H54 (cell line): ENCODE measurements around the gene RGS17.

ENCODE experiments used
- DNase-seq: peaks from one replicate; pipeline ENCODE4 v3.0.0; 2011; ENCODE audit warnings: low spot score, mixed read lengths; ENCODE audit not compliant: insufficient read length
- FAIRE-seq: peaks from 3 replicates; lab custom pipeline; 2011; peaks lifted over from hg19 to GRCh38; lab: Jason Lieb, UNC
- POLR2A ChIP-seq: IDR thresholded peaks from 2 replicates; pipeline ENCODE4 v1.6.1; 2011; ENCODE audit warnings: low read depth, mild to moderate bottlenecking, low read length

RGS17 gene

DNA sequence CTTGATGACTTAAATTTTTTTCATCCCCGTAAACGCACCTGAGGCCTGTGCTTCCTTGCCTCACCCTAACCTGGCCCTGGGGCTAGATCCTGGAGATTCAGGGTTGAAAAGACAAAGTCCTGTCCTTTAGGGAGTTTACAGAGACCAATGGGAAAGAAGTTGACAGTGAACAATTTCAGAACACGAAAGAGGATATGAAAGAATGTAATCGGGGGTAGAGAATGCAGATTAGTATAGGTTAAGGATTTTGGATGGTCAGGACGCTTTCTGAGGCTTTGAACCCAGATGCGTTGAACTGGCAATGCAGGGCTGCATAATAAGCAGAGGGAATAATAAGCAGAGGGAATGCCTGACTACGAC, 146.6 kb downstream of the RGS17 start:
- DNase-seq (no peak), FAIRE-seq (no peak)
- no peak for TF ChIP-seq POLR2A

DNA sequence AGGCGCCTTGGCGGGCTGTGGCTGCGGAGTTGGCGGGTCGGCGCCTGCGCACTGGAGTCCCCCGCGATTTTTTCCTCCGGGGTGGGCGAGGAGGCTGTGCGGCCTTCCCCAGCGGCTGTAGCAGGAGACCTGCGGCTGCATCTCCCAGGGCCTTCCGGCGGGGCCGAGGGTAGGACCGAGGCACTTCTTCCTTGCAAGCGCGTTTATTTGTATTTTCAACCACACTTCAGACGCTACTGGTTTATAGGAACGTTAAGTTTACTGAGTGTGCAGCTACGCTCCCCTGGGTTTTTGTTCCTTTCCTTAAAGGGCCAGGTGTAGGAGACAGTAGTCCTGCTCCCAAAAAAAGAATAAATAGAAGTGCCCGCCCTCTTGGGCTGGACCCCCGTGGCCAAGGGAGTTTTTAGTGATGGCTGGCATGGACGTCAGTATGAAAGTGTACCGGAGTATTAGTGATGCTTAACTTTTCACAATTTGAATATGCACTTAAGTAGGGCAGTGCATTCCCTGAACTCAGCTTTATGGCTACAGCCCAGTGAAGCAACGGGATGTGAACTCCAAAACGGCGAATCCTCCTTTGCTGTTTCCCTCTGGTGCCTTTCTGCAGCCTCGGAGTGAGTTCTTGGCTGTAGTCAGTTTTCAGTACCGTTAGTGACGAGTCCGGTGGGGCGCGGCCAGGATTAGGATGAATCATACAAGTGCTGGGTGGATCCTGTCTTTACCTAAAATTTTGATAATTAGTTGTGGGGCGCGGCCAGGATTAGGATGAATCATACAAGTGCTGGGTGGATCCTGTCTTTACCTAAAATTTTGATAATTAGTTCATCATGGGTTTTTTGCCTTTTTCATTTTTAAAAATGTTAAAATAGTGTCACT, 147.2 kb downstream of the RGS17 start:
- DNase-seq (peak; percentile 58), FAIRE-seq (peak; percentile 80)
- TF ChIP-seq POLR2A: peak; percentile 84

DNA sequence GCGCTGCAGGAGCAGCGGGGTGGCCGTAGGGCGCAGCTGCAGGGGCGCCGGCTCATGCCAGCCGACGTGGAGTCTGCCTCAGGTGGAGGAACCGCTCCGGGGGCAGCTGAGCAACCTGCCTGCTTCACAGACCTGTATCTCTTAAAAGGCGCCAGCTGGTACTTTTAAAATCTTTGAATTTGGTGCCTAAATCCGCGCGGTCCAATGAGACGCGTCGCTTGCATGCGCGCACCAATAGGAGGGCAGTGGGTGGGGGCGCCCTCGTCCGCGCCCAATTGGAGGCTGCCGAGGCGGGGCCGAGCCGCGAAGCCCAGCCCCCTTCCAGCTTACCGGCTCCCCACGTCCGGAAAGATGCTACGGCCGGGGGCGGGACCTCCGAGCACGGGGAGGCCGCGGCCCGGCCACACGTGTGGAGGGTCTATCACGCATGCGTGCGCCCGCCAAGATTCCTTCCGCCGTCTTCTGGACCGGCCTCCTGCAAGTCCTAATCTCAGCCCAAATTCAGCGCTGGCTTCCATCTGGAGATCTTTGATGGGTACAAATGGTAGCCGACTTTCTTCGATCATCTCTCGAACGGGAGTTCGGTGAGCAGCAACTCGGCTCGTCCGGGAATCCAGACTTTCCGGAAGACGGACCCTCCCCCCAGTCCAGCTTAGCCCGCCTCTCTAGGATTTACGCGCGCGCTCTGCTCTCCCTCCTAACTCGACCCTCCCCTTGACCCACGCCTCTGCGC, 148.0 kb downstream of the RGS17 start, which contains the start of gene FBXO5:
Gene FBXO5, minus strand, starts transcription at position 138 of the 733 bp plus-strand sequence. Its CDS starts 82 bp downstream, at position 56.
- peak; percentile 87 for TF ChIP-seq POLR2A
- FAIRE-seq (no peak), DNase-seq (peak; percentile 57)

DNA sequence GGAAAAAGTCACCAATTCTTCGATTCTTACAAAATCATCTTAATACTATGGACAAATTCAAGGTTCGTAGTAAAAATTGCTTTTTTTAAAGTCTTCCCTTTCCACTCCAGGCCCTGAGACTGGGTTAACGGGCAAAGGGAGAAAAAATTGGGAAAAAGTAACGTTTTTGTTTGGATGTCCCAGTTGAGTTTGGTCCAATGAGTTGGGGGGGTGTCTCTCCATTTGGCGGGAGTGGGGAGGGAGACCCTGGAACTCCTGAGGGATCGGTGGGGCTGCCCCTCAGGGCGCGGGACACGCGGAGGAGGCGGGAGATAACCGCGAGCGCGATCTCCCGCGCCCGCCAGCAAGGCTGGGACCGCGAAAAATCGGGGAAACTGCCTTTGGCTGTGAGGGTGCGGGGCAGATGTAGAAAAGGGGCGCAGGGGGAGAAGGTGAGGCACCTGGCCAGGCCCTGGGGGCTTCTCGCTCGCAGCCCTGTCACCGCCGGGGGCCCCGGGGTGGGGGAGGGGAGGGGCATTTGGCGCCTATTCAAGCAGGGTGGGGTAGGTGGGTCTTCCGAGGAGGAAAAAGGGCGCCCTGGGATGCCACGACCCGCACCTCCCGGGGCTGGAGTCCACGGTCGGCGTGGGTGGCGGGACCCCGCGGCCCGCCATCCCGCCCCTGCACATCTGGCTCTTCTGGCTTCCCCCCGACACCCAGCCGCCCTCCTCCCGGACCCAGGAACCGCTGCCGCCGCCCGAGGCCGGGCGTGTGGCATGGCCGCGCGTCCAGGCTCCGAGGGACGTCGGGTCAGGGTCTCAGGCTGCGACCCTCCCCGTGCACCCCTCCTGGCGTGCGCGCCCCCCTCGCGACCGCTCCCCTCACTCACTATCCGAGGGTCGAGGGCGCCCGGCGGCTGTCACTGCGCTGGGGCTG, 148.8 kb downstream of the RGS17 start:
- TF ChIP-seq POLR2A: no peak
- DNase-seq (no peak), FAIRE-seq (no peak)

DNA sequence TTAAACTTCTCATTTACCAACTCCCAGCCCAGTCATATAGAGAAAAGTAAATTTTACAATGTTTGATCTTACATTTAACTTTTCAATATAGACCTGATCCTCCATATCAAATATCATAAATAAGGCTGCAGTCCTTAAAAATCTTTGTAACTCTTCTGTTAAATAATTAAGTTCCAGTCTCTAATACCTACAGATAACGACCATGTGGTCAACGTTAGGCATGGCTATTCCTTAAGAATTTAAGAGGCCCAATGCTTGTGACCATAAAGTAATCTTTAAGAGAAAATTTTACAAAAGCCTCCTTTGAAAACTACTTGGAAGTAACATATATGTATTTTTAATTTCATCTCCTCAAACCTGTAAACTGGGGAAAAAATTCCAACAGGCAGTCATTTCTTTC, 149.9 kb downstream of the RGS17 start:
- no peak for TF ChIP-seq POLR2A
- DNase-seq: no peak
- no peak for FAIRE-seq

DNA sequence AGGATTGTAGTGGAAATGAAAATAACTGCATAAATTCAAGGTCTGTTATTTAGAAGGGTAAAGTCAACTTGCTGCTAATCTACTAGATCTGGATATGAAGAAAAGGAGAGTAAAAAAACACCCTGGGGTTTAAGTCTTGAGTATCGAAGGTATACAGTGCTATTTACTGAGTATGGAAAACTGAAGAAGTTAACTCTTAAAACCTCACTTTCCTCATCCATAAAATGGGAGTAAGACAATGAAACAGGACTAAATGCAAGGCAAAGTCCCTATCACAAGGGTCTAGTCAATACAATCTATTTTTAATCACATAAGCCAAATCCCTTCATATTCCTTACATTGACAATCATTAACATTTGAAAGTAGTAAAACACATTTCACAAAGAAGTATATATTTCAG, 150.4 kb downstream of the RGS17 start:
- DNase-seq (no peak), FAIRE-seq (no peak)
- TF ChIP-seq POLR2A: no peak

DNA sequence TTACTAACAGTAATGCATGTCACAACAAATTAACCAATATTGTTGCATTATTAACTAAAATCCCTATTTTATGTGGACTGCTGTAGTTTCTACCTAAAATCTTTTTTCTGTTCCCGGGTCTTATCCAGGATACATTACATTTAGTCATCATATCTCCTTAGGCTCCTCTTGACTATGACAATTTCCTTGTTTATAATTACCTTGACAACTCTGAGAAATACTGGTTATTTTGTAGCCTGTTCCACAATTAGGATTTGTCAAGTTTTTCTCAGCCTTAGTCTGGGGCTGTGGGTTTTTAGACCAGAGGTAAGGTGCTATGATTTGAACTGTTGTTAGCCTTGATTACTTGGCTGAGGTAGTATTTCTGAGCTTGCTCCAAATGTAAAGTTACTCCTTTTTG, 152.0 kb downstream of the RGS17 start:
- no peak for DNase-seq
- no peak for TF ChIP-seq POLR2A
- FAIRE-seq: no peak

DNA sequence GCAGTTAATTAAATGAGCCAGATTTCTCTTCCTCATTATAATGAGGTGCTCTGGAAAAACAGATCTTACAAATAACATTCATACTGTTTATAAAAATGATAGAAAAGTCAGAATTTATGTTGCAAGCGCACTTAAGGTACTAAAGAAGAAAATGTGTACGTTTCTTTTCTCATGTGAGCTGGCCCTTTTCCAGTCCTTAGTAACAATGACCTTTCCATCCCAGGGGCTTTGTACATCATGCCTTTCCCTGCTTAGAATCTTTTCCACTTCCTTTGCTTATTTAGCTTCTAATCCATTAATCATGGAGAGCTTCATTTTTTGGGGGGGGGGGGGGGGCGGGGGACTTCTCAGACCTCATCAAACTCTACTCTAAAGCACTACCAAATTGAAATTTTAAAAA, 153.0 kb downstream of the RGS17 start:
- no peak for DNase-seq
- no peak for FAIRE-seq
- TF ChIP-seq POLR2A: no peak

DNA sequence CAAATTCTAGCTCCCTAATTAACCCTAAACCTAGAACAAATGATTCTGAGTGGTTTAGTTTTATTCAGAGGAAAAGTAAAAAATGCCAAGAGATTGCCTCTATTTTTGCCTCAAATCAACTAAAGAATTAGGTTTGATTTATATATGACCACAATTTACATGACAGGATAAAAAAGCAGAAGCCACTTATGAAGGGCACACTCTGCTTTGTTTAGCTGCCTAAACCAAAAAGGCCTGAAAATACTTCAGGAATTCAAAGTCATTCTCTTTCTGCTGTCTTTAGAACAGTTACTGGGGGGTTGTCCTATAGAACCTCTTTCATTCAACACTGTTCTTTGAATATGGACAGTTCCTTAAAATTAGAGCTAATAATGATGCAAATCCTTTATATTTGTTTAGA, 153.5 kb downstream of the RGS17 start:
- FAIRE-seq: no peak
- TF ChIP-seq POLR2A: no peak
- no peak for DNase-seq

DNA sequence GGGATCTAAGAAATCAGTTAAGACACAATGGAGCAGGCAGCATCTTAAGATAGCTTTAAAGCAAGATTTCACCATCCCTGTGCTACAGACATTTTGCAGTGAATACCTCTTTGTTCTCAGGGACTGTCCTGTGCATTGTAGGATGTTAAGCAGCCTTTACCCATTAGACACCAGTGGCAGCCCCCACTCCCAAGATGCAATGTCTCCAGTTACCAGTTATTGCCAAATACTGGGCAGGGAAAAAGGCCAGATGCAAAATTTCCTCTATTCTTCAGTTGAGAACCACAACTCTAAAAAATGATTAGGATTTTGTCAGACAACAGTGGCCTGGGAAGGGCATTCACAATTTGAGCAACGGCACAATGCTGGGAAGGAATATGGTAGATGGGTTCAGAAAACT, 154.3 kb downstream of the RGS17 start:
- DNase-seq: no peak
- no peak for FAIRE-seq
- TF ChIP-seq POLR2A: no peak

- no peak for TF ChIP-seq POLR2A
- FAIRE-seq: no peak
- DNase-seq: no peak
These were observed 155.7 kb downstream of the RGS17 start for GRCh38 chr6:152975204-152975915.

DNA sequence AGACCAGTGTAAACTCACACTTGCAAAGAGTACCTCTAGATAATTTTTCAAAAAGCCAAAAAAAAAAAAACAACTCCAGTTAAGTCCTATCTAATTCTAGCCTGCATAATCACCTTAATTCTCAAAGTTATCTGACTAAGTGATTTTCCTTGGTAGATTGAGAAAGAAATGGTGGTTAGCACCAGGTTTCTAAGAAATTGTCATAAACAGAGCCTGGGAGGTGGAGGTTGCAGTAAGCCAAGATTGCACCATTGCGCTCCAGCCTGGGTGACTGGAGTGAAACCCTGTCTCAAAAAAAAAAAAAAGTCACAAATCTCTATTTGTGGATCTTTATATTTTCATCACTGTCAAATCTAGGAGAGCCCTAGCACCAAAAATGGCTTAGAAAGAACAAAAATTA, 157.2 kb downstream of the RGS17 start:
- no peak for DNase-seq
- no peak for FAIRE-seq
- TF ChIP-seq POLR2A: no peak
